ENCODE measurements around the gene SYNE2.
"Not testable (repeated sequence)": the region's sequence is repeated elsewhere in the genome, so short reads cannot be mapped to it uniquely, and the experiment has no call there.

Gene SYNE2

GRCh38 chr14:64082837-64083236 is 230.0 kb downstream of the SYNE2 start:
- DNase-seq: no peak

GRCh38 chr14:64088647-64088964 is 235.8 kb downstream of the SYNE2 start:
- DNase-seq: no peak

GRCh38 chr14:64089920-64090319 is 237.1 kb downstream of the SYNE2 start:
- no peak for DNase-seq

- no peak for DNase-seq
Observed at GRCh38 chr14:64091217-64091616, 238.4 kb downstream of the SYNE2 start.

- DNase-seq: no peak
Observed at GRCh38 chr14:64092338-64092737, 239.5 kb downstream of the SYNE2 start.

- no peak for DNase-seq
Observed at GRCh38 chr14:64092940-64093339, 240.1 kb downstream of the SYNE2 start.

GRCh38 chr14:64095620-64096019 is 242.8 kb downstream of the SYNE2 start:
- DNase-seq: no peak

GRCh38 chr14:64098120-64098519 is 245.3 kb downstream of the SYNE2 start:
- DNase-seq: no peak

- no peak for DNase-seq
Observed at GRCh38 chr14:64107438-64107837, 254.6 kb downstream of the SYNE2 start.

GRCh38 chr14:64109819-64110554 is 257.2 kb downstream of the SYNE2 start:
- DNase-seq: no peak

GRCh38 chr14:64110802-64111201 is 258.0 kb downstream of the SYNE2 start:
- no peak for DNase-seq

GRCh38 chr14:64112867-64113678 is 260.3 kb downstream of the SYNE2 start:
- no peak for DNase-seq

GRCh38 chr14:64114166-64114565 is 261.4 kb downstream of the SYNE2 start:
- no peak for DNase-seq

- no peak for DNase-seq
Observed at GRCh38 chr14:64114796-64115195, 262.0 kb downstream of the SYNE2 start.

GRCh38 chr14:64115401-64115800 is 262.6 kb downstream of the SYNE2 start:
- DNase-seq: no peak

- DNase-seq: no peak
Observed at GRCh38 chr14:64117671-64118402, 265.0 kb downstream of the SYNE2 start.

GRCh38 chr14:64118403-64118742 is 265.6 kb downstream of the SYNE2 start:
- not testable (repeated sequence) for DNase-seq

- no peak for DNase-seq
Observed at GRCh38 chr14:64118892-64119291, 266.1 kb downstream of the SYNE2 start.

- DNase-seq: no peak
Observed at GRCh38 chr14:64119500-64119899, 266.7 kb downstream of the SYNE2 start.

GRCh38 chr14:64119980-64120379 is 267.2 kb downstream of the SYNE2 start:
- DNase-seq: no peak

GRCh38 chr14:64123241-64123822 is 270.5 kb downstream of the SYNE2 start:
- DNase-seq: no peak

GRCh38 chr14:64125270-64125669 is 272.5 kb downstream of the SYNE2 start:
- DNase-seq: no peak

- no peak for DNase-seq
Observed at GRCh38 chr14:64126548-64126947, 273.7 kb downstream of the SYNE2 start.

Data from NCI-H748 treated with DMSO at 0.1 percent for 48 hours (cell line).